MM.1S (cell line): ENCODE data around the gene PRR33.

Source experiments
- EZH2 ChIP-seq: fragments of 300-600 bp; sonication (generic); optimal IDR thresholded peaks from 2 replicates; pipeline ENCODE3; 2017; ENCODE audit warnings: low read depth, mild to moderate bottlenecking, antibody characterized with exemption, low read length, mixed read lengths
- TF ChIP-seq, protein P1 (sequence below): fragments of 300-600 bp; sonication (generic); IDR thresholded peaks from 2 replicates; pipeline ENCODE4 v1.5.1; 2016; ENCODE audit warnings: antibody characterized with exemption, low read length, mixed read lengths

- TF ChIP-seq, protein P1, sequence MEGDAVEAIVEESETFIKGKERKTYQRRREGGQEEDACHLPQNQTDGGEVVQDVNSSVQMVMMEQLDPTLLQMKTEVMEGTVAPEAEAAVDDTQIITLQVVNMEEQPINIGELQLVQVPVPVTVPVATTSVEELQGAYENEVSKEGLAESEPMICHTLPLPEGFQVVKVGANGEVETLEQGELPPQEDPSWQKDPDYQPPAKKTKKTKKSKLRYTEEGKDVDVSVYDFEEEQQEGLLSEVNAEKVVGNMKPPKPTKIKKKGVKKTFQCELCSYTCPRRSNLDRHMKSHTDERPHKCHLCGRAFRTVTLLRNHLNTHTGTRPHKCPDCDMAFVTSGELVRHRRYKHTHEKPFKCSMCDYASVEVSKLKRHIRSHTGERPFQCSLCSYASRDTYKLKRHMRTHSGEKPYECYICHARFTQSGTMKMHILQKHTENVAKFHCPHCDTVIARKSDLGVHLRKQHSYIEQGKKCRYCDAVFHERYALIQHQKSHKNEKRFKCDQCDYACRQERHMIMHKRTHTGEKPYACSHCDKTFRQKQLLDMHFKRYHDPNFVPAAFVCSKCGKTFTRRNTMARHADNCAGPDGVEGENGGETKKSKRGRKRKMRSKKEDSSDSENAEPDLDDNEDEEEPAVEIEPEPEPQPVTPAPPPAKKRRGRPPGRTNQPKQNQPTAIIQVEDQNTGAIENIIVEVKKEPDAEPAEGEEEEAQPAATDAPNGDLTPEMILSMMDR, result no peak
- no peak for TF ChIP-seq EZH2
Observed at GRCh38 chr11:1847926-1848639, 43.6 kb downstream of the PRR33 start.
